HCT116 (cell line): ENCODE results near the gene FTO. TPM values are rescaled to one million over a fixed set of nuclear protein-coding genes. Genes with fewer than 3 reads are reported as not detected.

Experiments used
- ATAC-seq: fragments of 200-7000 bp; cut with Tn5 transposase; 2 replicates; pipeline ENCODE4 v1.9.1; 2020; ENCODE audit warnings: mild to moderate bottlenecking, moderate library complexity
- BruUV-seq: library from RNA; stranded (reverse); fragments of 400-500 nt; replicated peaks from 2 replicates; lab custom pipeline; 2021; lab: Mats Ljungman, UMichigan
- CTCF ChIA-PET: fragments of 300-600 bp; sonication (Branson Sonifier 250); formaldehyde crosslinking; loops from one replicate; lab custom pipeline; 2021; ENCODE audit warnings: antibody characterized with exemption; lab: Charles Lee
- POLR2A ChIA-PET: fragments of 300-600, 350-600 bp; sonication (Branson Sonifier 250); formaldehyde crosslinking; loops from one replicate; lab custom pipeline; 2021; ENCODE audit warnings: antibody characterized with exemption; lab: Charles Lee
- RAD21 ChIA-PET, 2 experiments: fragments of 300-600 bp; sonication (Branson Sonifier 250); formaldehyde crosslinking; loops; one replicate each; lab custom pipeline; 2023; ENCODE audit warnings: low total read pairs in 2 of 2; ENCODE audit not compliant: uncharacterized antibody in 2 of 2, unreplicated experiment in 2 of 2, low non-redundant PET in 1 of 2; lab: Charles Lee
- DNase-seq: peaks from one replicate; pipeline ENCODE4 v3.0.0-alpha.2; 2010; ENCODE audit warnings: low read depth, low spot score
- H2AFZ ChIP-seq: fragments of 200-600 bp; shearing (Covaris generic), sonication (generic); 2 replicates; pipeline ENCODE4 v1.6.1; 2017; ENCODE audit warnings: low read depth, mixed run types, mixed read lengths, antibody characterized with exemption, low read length; ENCODE audit not compliant: poor library complexity, severe bottlenecking
- H3K27ac ChIP-seq: 2 replicates; pipeline ENCODE4 v1.5.1; 2012; ENCODE audit warnings: low read depth, low read length
- H3K27me3 ChIP-seq: fragments of 200-600 bp; sonication (generic); 2 replicates; pipeline ENCODE4 v1.6.1; 2016; ENCODE audit warnings: mixed run types, low read length, mixed read lengths; ENCODE audit not compliant: insufficient read depth
- H3K36me3 ChIP-seq, 2 experiments: fragments of 200-500 bp in 1 of 2; fragments of 200-600 bp in 1 of 2; sonication (Bioruptor generic) in 1 of 2; sonication (generic) in 1 of 2; 2 replicates each; pipeline versions ENCODE4 v1.5.1 to v1.6.1; 2014 to 2016; ENCODE audit warnings: low read length in 2 of 2, inconsistent platforms in 1 of 2, mixed read lengths in 1 of 2, mixed run types in 1 of 2; ENCODE audit not compliant: insufficient read depth in 2 of 2, control insufficient read depth in 1 of 2
- H3K4me1 ChIP-seq, 2 experiments: fragments of 200-600 bp in 1 of 2; sonication (generic) in 1 of 2; 2 replicates each; pipeline versions ENCODE4 v1.5.1 to v1.6.1; 2012 to 2017; ENCODE audit warnings: low read length in 2 of 2, inconsistent platforms in 1 of 2, mild to moderate bottlenecking in 1 of 2, mixed read lengths in 1 of 2, mixed run types in 1 of 2, moderate library complexity in 1 of 2; ENCODE audit not compliant: insufficient read depth in 2 of 2, control insufficient read depth in 1 of 2
- H3K4me2 ChIP-seq: fragments of 200-600 bp; sonication (generic); 2 replicates; pipeline ENCODE4 v1.6.1; 2017; ENCODE audit warnings: mixed run types, low read length, mixed read lengths
- H3K4me3 ChIP-seq, 2 experiments: fragments of 200-600 bp in 1 of 2; sonication (generic) in 1 of 2; replicated peaks in 1 of 2; 2 replicates each; pipeline ENCODE4 v1.5.1; 2011 to 2016; ENCODE audit warnings: low read length in 2 of 2, control low read depth in 1 of 2, low read depth in 1 of 2, mild to moderate bottlenecking in 1 of 2, mixed read lengths in 1 of 2, mixed run types in 1 of 2
- H3K79me2 ChIP-seq: fragments of 200-600 bp; sonication (generic); 2 replicates; pipeline ENCODE4 v1.6.1; 2017; ENCODE audit warnings: mild to moderate bottlenecking, mixed run types, low read length, moderate library complexity, mixed read lengths; ENCODE audit not compliant: insufficient read depth
- H3K9ac ChIP-seq: fragments of 200-600 bp; sonication (generic); 2 replicates; pipeline ENCODE4 v1.6.1; 2016; ENCODE audit warnings: low read length, mixed read lengths
- H3K9me2 ChIP-seq: fragments of 200-600 bp; sonication (generic), shearing (Covaris generic); 2 replicates; pipeline ENCODE4 v1.6.1; 2017; ENCODE audit warnings: mixed run types, mild to moderate bottlenecking, moderate library complexity; ENCODE audit not compliant: insufficient read depth
- H3K9me3 ChIP-seq, 2 experiments: fragments of 200-500 bp in 1 of 2; fragments of 200-600 bp in 1 of 2; sonication (Bioruptor generic) in 1 of 2; sonication (generic) in 1 of 2; 2 replicates each; pipeline ENCODE4 v1.6.1; 2014 to 2017; ENCODE audit warnings: low read length in 2 of 2, mixed read lengths in 2 of 2, inconsistent platforms in 1 of 2, low read depth in 1 of 2, mild to moderate bottlenecking in 1 of 2, mixed run types in 1 of 2, moderate library complexity in 1 of 2; ENCODE audit not compliant: control insufficient read depth in 1 of 2, insufficient read depth in 1 of 2
- H4K20me1 ChIP-seq: fragments of 200-600 bp; sonication (generic), shearing (Covaris generic); 2 replicates; pipeline ENCODE4 v1.6.1; 2017; ENCODE audit warnings: mixed run types, mild to moderate bottlenecking, moderate library complexity; ENCODE audit not compliant: insufficient read depth
- CBX3 ChIP-seq: IDR thresholded peaks from 2 replicates; pipeline ENCODE4 v1.6.1; 2012; ENCODE audit warnings: low read depth
- CEBPB ChIP-seq: IDR thresholded peaks from 2 replicates; pipeline ENCODE4 v1.6.1; 2012; ENCODE audit warnings: low read depth
- EGR1 ChIP-seq: IDR thresholded peaks from 2 replicates; pipeline ENCODE4 v1.6.1; 2012; ENCODE audit warnings: low read depth
- ELF1 ChIP-seq: IDR thresholded peaks from 2 replicates; pipeline ENCODE4 v1.6.1; 2012; ENCODE audit warnings: low read depth, borderline replicate concordance
- JUND ChIP-seq: IDR thresholded peaks from 2 replicates; pipeline ENCODE4 v1.6.1; 2012
- POLR2A ChIP-seq: IDR thresholded peaks from 2 replicates; pipeline ENCODE4 v1.7.0; 2011; ENCODE audit warnings: borderline replicate concordance; ENCODE audit not compliant: insufficient read depth, insufficient read length; ENCODE audit errors: extremely low read depth
- RAD21 ChIP-seq: IDR thresholded peaks from 2 replicates; pipeline ENCODE4 v1.6.1; 2012; ENCODE audit warnings: low read depth, mild to moderate bottlenecking
- SIN3A ChIP-seq: IDR thresholded peaks from 2 replicates; pipeline ENCODE4 v1.6.1; 2012; ENCODE audit warnings: low read depth
- SP1 ChIP-seq: IDR thresholded peaks from 2 replicates; pipeline ENCODE4 v1.6.1; 2012; ENCODE audit warnings: low read depth
- SRF ChIP-seq: IDR thresholded peaks from 2 replicates; pipeline ENCODE4 v1.6.1; 2012; ENCODE audit warnings: low read depth
- TCF7L2 ChIP-seq: IDR thresholded peaks from 2 replicates; pipeline ENCODE4 v1.7.0; 2011; ENCODE audit warnings: borderline replicate concordance, inconsistent platforms; ENCODE audit not compliant: insufficient read depth, insufficient read length; ENCODE audit errors: extremely low read depth
- YY1 ChIP-seq: IDR thresholded peaks from 2 replicates; pipeline ENCODE4 v1.6.1; 2011; ENCODE audit warnings: low read length, low read depth, moderate library complexity, mild to moderate bottlenecking; ENCODE audit not compliant: insufficient replicate concordance; ENCODE audit errors: extremely low read depth
- ZNF274 ChIP-seq: fragments of 200-500 bp; sonication (Bioruptor generic); IDR thresholded peaks from 2 replicates; pipeline ENCODE4 v1.6.1; 2014; ENCODE audit warnings: mild to moderate bottlenecking, low read depth, low read length, inconsistent platforms
- intact Hi-C: fragments of 100-400 bp; cut with micrococcal nuclease; formaldehyde crosslinking; loops from 2 replicates; pipeline ENCODE4 v1.10.0; 2022
- total RNA-seq: library from RNA; stranded (reverse); gene quantifications from one replicate; pipeline ENCODE4 v1.2.1, GENCODE V29; 2021; ENCODE audit not compliant: unreplicated experiment
- TF ChIP-seq, protein P1 (sequence below): IDR thresholded peaks from 2 replicates; pipeline ENCODE4 v1.6.1; 2011; ENCODE audit warnings: mild to moderate bottlenecking, low read length, moderate library complexity; ENCODE audit not compliant: insufficient replicate concordance; ENCODE audit errors: extremely low read depth
- TF ChIP-seq, protein P2 (sequence below), 3 experiments: fragments of 200-600 bp in 1 of 3; sonication (generic) in 1 of 3; IDR thresholded peaks in 2 of 3; conservative IDR thresholded peaks in 1 of 3; 2 replicates each; pipeline ENCODE4 v1.5.1; 2012 to 2017; ENCODE audit warnings: low read depth in 2 of 3, low read length in 2 of 3, antibody characterized with exemption in 1 of 3, borderline replicate concordance in 1 of 3, control low read depth in 1 of 3, mild to moderate bottlenecking in 1 of 3, mixed read lengths in 1 of 3, mixed run types in 1 of 3, moderate library complexity in 1 of 3; ENCODE audit not compliant: insufficient read depth in 1 of 3
- TF ChIP-seq, protein P3 (sequence below): IDR thresholded peaks from 2 replicates; pipeline ENCODE4 v1.6.1; 2012; ENCODE audit warnings: low read depth
- TF ChIP-seq, protein P4 (sequence below): IDR thresholded peaks from 2 replicates; pipeline ENCODE4 v1.6.1; 2012

Gene FTO
- total RNA-seq, 1 experiment from 2014 or later: 55.2 TPM

DNA sequence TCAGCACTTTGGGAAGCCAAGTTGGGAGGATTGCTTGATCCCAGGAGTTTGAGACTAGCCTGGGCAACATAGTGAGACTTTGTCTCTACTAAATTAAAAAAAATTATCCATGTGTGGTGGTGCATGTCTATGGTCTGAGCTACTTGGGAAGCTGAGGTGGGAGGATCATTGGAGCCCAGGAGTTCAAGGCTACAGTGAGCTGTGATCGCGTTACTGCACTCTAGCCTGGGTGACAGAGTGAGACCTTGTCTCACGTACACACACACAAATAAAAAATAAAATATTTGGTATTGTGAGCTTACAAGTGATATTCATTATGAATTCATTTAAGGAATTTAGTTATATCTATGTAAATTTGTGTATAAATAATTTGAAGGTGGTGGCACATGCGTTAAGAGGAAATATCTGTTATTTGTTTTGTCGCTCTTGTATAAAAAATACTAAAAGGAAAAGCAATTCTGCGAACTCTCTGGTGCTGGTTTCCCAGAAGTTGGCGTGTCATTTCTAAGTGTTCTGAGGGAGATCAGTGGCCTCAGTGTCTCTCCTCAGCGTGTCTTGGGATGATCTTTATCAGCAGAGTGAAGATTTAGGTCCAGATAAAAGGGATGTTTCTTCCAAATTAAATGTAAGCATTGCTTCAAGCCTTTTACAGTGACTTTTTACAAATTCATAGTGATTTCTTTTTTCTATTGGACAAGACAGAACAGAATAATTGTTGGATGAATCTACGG, 187.6 kb downstream of the FTO start:
- no peak for DNase-seq
- Histone ChIP-seq H3K79me2 (no peaks in the 10 kb centered on the region), H2AFZ (no peak overlapping the region), H3K9me2 (no peaks in the 10 kb centered on the region), H4K20me1 (no peaks in the 10 kb centered on the region)
- no TSS peak for BruUV-seq
- intact Hi-C loops: loop anchor here (10.0 kb wide), 2 partner anchors 393 to 1063 kb away; partner anchors contain the start of gene IRX3
- CTCF ChIA-PET: interaction anchor here (1.0 to 2.2 kb wide), 4 partner anchors 10 to 149 kb away, joined by 3 to 13 read pairs (median 4); no protein-coding TSS in a partner anchor
- no peak for TF ChIP-seq SRF
- TF ChIP-seq SP1: no peak
- TF ChIP-seq, protein P1, sequence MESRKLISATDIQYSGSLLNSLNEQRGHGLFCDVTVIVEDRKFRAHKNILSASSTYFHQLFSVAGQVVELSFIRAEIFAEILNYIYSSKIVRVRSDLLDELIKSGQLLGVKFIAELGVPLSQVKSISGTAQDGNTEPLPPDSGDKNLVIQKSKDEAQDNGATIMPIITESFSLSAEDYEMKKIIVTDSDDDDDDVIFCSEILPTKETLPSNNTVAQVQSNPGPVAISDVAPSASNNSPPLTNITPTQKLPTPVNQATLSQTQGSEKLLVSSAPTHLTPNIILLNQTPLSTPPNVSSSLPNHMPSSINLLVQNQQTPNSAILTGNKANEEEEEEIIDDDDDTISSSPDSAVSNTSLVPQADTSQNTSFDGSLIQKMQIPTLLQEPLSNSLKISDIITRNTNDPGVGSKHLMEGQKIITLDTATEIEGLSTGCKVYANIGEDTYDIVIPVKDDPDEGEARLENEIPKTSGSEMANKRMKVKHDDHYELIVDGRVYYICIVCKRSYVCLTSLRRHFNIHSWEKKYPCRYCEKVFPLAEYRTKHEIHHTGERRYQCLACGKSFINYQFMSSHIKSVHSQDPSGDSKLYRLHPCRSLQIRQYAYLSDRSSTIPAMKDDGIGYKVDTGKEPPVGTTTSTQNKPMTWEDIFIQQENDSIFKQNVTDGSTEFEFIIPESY: no peak
- TF ChIP-seq SIN3A: no peak
- TF ChIP-seq EGR1: no peak
- TF ChIP-seq, protein P2, sequence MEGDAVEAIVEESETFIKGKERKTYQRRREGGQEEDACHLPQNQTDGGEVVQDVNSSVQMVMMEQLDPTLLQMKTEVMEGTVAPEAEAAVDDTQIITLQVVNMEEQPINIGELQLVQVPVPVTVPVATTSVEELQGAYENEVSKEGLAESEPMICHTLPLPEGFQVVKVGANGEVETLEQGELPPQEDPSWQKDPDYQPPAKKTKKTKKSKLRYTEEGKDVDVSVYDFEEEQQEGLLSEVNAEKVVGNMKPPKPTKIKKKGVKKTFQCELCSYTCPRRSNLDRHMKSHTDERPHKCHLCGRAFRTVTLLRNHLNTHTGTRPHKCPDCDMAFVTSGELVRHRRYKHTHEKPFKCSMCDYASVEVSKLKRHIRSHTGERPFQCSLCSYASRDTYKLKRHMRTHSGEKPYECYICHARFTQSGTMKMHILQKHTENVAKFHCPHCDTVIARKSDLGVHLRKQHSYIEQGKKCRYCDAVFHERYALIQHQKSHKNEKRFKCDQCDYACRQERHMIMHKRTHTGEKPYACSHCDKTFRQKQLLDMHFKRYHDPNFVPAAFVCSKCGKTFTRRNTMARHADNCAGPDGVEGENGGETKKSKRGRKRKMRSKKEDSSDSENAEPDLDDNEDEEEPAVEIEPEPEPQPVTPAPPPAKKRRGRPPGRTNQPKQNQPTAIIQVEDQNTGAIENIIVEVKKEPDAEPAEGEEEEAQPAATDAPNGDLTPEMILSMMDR (IDR thresholded peaks at IDR 0.05 in 2 of 3, conservative IDR thresholded peaks at IDR 0.05 in 1 of 3; ENCODE audit: borderline replicate concordance in 1 of 3, insufficient read depth in 1 of 3, low read depth in 2 of 3, low read length in 2 of 3): no peak
- TF ChIP-seq ZNF274: no peak
- TF ChIP-seq, protein P3, sequence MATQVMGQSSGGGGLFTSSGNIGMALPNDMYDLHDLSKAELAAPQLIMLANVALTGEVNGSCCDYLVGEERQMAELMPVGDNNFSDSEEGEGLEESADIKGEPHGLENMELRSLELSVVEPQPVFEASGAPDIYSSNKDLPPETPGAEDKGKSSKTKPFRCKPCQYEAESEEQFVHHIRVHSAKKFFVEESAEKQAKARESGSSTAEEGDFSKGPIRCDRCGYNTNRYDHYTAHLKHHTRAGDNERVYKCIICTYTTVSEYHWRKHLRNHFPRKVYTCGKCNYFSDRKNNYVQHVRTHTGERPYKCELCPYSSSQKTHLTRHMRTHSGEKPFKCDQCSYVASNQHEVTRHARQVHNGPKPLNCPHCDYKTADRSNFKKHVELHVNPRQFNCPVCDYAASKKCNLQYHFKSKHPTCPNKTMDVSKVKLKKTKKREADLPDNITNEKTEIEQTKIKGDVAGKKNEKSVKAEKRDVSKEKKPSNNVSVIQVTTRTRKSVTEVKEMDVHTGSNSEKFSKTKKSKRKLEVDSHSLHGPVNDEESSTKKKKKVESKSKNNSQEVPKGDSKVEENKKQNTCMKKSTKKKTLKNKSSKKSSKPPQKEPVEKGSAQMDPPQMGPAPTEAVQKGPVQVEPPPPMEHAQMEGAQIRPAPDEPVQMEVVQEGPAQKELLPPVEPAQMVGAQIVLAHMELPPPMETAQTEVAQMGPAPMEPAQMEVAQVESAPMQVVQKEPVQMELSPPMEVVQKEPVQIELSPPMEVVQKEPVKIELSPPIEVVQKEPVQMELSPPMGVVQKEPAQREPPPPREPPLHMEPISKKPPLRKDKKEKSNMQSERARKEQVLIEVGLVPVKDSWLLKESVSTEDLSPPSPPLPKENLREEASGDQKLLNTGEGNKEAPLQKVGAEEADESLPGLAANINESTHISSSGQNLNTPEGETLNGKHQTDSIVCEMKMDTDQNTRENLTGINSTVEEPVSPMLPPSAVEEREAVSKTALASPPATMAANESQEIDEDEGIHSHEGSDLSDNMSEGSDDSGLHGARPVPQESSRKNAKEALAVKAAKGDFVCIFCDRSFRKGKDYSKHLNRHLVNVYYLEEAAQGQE: no peak
- no peak for TF ChIP-seq RAD21
- TF ChIP-seq CEBPB: no peak
- TF ChIP-seq TCF7L2: no peak
- no peak for TF ChIP-seq CBX3
- TF ChIP-seq, protein P4, sequence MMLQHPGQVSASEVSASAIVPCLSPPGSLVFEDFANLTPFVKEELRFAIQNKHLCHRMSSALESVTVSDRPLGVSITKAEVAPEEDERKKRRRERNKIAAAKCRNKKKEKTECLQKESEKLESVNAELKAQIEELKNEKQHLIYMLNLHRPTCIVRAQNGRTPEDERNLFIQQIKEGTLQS: no peak
- no peak for TF ChIP-seq JUND
- TF ChIP-seq ELF1: no peak
- no peak for TF ChIP-seq YY1
- no peak for TF ChIP-seq POLR2A
- TF ChIP-seq, all 23 proteins: peak for 0
- ChIA-PET RAD21 (no interaction called here), POLR2A (no interaction called here)
- Histone ChIP-seq H3K4me1 (no peaks in the 10 kb centered on the region), H3K9ac (no peak overlapping the region), H3K9me3 (no peaks in the 10 kb centered on the region), H3K36me3 (no peaks in the 10 kb centered on the region), H3K4me3 (no peak overlapping the region), H3K27me3 (no peaks in the 10 kb centered on the region), H3K27ac (no peak overlapping the region), H3K4me2 (no peak overlapping the region)
- ATAC-seq: no peak
